KOPT-K1 (cell line): ENCODE measurements around the gene PSMA2.
"Not testable (repeated sequence)": the region's sequence is repeated elsewhere in the genome, so short reads cannot be mapped to it uniquely, and the experiment has no call there.

ENCODE experiments used
- H3K27ac ChIP-seq: fragments of 200-600 bp; sonication (generic); 2 replicates; pipeline ENCODE4 v1.5.1; 2016; ENCODE audit warnings: antibody characterized with exemption, mild to moderate bottlenecking, low read depth, low read length; ENCODE audit not compliant: poor library complexity, severe bottlenecking
- H3K36me3 ChIP-seq: fragments of 200-600 bp; sonication (generic); 2 replicates; pipeline ENCODE4 v1.5.1; 2017; ENCODE audit warnings: antibody characterized with exemption, mild to moderate bottlenecking, low read length, moderate library complexity; ENCODE audit not compliant: insufficient read depth
- H3K9me3 ChIP-seq: fragments of 200-600 bp; sonication (generic); 2 replicates; pipeline ENCODE4 v1.5.1; 2017; ENCODE audit warnings: antibody characterized with exemption, low read length, mild to moderate bottlenecking; ENCODE audit not compliant: insufficient read depth, poor library complexity, severe bottlenecking

Gene PSMA2

GRCh38 chr7:42900842-42901241 is 31.1 kb downstream of the PSMA2 start:
- Histone ChIP-seq H3K27ac (no peak overlapping the region), H3K36me3 (no peaks in the 10 kb centered on the region), H3K9me3 (no peaks in the 10 kb centered on the region)

- Histone ChIP-seq H3K36me3 (no peaks in the 10 kb centered on the region), H3K27ac (no peak overlapping the region), H3K9me3 (no peaks in the 10 kb centered on the region)
These were observed 38.4 kb downstream of the PSMA2 start for GRCh38 chr7:42893346-42894240.

- Histone ChIP-seq H3K27ac (no peak overlapping the region), H3K36me3 (no peaks in the 10 kb centered on the region), H3K9me3 (no peaks in the 10 kb centered on the region)
These were observed 45.0 kb downstream of the PSMA2 start for GRCh38 chr7:42886893-42887505.

- Histone ChIP-seq H3K27ac (no peak overlapping the region), H3K9me3 (no peaks in the 10 kb centered on the region), H3K36me3 (no peaks in the 10 kb centered on the region)
These were observed 45.8 kb downstream of the PSMA2 start for GRCh38 chr7:42886129-42886528.

GRCh38 chr7:42885183-42885582 is 46.8 kb downstream of the PSMA2 start:
- H3K27ac ChIP-seq, H3K36me3 ChIP-seq, H3K9me3 ChIP-seq: not testable (repeated sequence)

- H3K27ac ChIP-seq, result no peak overlapping the region
- H3K9me3 ChIP-seq, result no peaks in the 10 kb centered on the region
These were observed 48.0 kb downstream of the PSMA2 start for GRCh38 chr7:42883950-42884349.

GRCh38 chr7:42880392-42880791 is 51.6 kb downstream of the PSMA2 start:
- Histone ChIP-seq H3K27ac (no peak overlapping the region), H3K9me3 (no peaks in the 10 kb centered on the region)

More at GRCh38 chr7:42883950-42884349, 48.0 kb downstream of the PSMA2 start:
- no peaks in the 10 kb centered on the region for H3K36me3 ChIP-seq

GRCh38 chr7:42878303-42878702 is 53.7 kb downstream of the PSMA2 start:
- H3K27ac ChIP-seq, result no peak overlapping the region

More at GRCh38 chr7:42880392-42880791, 51.6 kb downstream of the PSMA2 start:
- no peaks in the 10 kb centered on the region for H3K36me3 ChIP-seq

GRCh38 chr7:42877862-42878261 is 54.1 kb downstream of the PSMA2 start:
- Histone ChIP-seq H3K9me3 (no peaks in the 10 kb centered on the region), H3K36me3 (no peaks in the 10 kb centered on the region), H3K27ac (no peak overlapping the region)

More at GRCh38 chr7:42878303-42878702, 53.7 kb downstream of the PSMA2 start:
- no peaks in the 10 kb centered on the region for H3K9me3 ChIP-seq
- no peaks in the 10 kb centered on the region for H3K36me3 ChIP-seq

- H3K27ac ChIP-seq, result no peak overlapping the region
- no peaks in the 10 kb centered on the region for H3K9me3 ChIP-seq
- no peaks in the 10 kb centered on the region for H3K36me3 ChIP-seq
These were observed 55.5 kb downstream of the PSMA2 start for GRCh38 chr7:42876182-42877068.

GRCh38 chr7:42869131-42870020 is 62.6 kb downstream of the PSMA2 start:
- no peak overlapping the region for H3K27ac ChIP-seq
- no peaks in the 10 kb centered on the region for H3K9me3 ChIP-seq
- H3K36me3 ChIP-seq, result no peaks in the 10 kb centered on the region

- H3K27ac ChIP-seq, result no peak overlapping the region
- no peaks in the 10 kb centered on the region for H3K9me3 ChIP-seq
- H3K36me3 ChIP-seq, result no peaks in the 10 kb centered on the region
These were observed 63.5 kb downstream of the PSMA2 start for GRCh38 chr7:42868480-42868879.
